ENCODE measurements around the gene TNPO3. TPM values are rescaled to one million over a fixed set of nuclear protein-coding genes. Genes with fewer than 3 reads are reported as not detected.

Gene TNPO3
- total and polyA plus RNA-seq, 10 of the 15 experiments (the other 5 are each of a cell fraction or from before 2014, with no cell fraction given) = 17.6 to 91.8 (median 65.9) TPM

- TF ChIP-seq MYC (IDR thresholded peaks at IDR 0.05; ENCODE audit: insufficient read depth, insufficient read length, insufficient replicate concordance, low read length, severe bottlenecking) (no peak), ZBTB33 (IDR thresholded peaks at IDR 0.05) (no peak)
- TF ChIP-seq, protein P1, sequence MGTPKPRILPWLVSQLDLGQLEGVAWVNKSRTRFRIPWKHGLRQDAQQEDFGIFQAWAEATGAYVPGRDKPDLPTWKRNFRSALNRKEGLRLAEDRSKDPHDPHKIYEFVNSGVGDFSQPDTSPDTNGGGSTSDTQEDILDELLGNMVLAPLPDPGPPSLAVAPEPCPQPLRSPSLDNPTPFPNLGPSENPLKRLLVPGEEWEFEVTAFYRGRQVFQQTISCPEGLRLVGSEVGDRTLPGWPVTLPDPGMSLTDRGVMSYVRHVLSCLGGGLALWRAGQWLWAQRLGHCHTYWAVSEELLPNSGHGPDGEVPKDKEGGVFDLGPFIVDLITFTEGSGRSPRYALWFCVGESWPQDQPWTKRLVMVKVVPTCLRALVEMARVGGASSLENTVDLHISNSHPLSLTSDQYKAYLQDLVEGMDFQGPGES (IDR thresholded peaks at IDR 0.05) = no peak
Observed at GRCh38 chr7:128919241-128919640, 135.7 kb downstream of the TNPO3 start (continued).

- no peaks in the 10 kb centered on the region for H3K27me3 ChIP-seq (replicated peaks in 1 of 2; ENCODE audit: control insufficient read depth in 2 of 2, insufficient read depth in 2 of 2, low read length in 1 of 2)
- in situ Hi-C loops (cut with MboI) (no loop called here), intact Hi-C loops (cut with micrococcal nuclease; ENCODE audit: unreplicated experiment) (no loop called here)
- no peak overlapping the region for H3K4me2 ChIP-seq (ENCODE audit: control insufficient read depth, insufficient read depth)
- H3K79me2 ChIP-seq (ENCODE audit: control insufficient read depth, insufficient read depth, low read length) = no peaks in the 10 kb centered on the region
- no peak overlapping the region for H3K4me3 ChIP-seq
- H3K9me3 ChIP-seq (replicated peaks; ENCODE audit: control insufficient read depth, insufficient read depth, low read length) = no peaks in the 10 kb centered on the region
- no peak overlapping the region for H3K27ac ChIP-seq (ENCODE audit: control insufficient read depth, insufficient read depth)
- no peak for ATAC-seq
- no peaks in the 10 kb centered on the region for H3K36me3 ChIP-seq (ENCODE audit: control insufficient read depth in 2 of 2, insufficient read depth in 2 of 2, low read length in 1 of 2)
- no peak overlapping the region for H2AFZ ChIP-seq (ENCODE audit: control insufficient read depth, low read depth, low read length)
- peaks cover 12% of the 10 kb centered on the region for H3K4me1 ChIP-seq (ENCODE audit: control insufficient read depth, insufficient read depth, low read length)
- CTCF ChIA-PET = interaction anchor here (0.6 kb wide), 1 partner anchor 249 kb away, joined by 3 read pairs; no protein-coding TSS in a partner anchor
- H3K9ac ChIP-seq (ENCODE audit: control insufficient read depth, insufficient read depth, low read length) = no peak overlapping the region
- RAD21 ChIA-PET (ENCODE audit: unreplicated experiment) = no interaction called here
- no peak for DNase-seq (ENCODE audit: low read depth, low spot score)
- no TSS peak for BruUV-seq (replicated peaks)
- WGBS (ENCODE audit: insufficient coverage, insufficient replicate concordance, low lambda C conversion rate, missing lambda C conversion rate) = 62% methylated on average over 8 of the region's 8 CpGs
- SMC1A ChIA-PET (ENCODE audit: uncharacterized antibody, unreplicated experiment) = no interaction called here
- no peaks in the 10 kb centered on the region for H4K20me1 ChIP-seq (ENCODE audit: control insufficient read depth, insufficient read depth)
- no peak for TF ChIP-seq NFIC (IDR thresholded peaks at IDR 0.05; ENCODE audit: low read depth, low read length)
- TF ChIP-seq GABPA (IDR thresholded peaks at IDR 0.05; ENCODE audit: low read depth) = no peak
- no peak for TF ChIP-seq SMARCA5 (IDR thresholded peaks at IDR 0.05)
- FAIRE-seq = no peak
- POLR2A ChIA-PET = no interaction called here
Observed at GRCh38 chr7:128918016-128918665, 136.8 kb downstream of the TNPO3 start.
